ENCODE data around the gene EPB41. TPM values are rescaled to one million over a fixed set of nuclear protein-coding genes. Genes with fewer than 3 reads are reported as not detected.
"Not testable (repeated sequence)": the region's sequence is repeated elsewhere in the genome, so short reads cannot be mapped to it uniquely, and the experiment has no call there.

Gene EPB41
- total and polyA plus RNA-seq, 3 experiments from 2014 or later = 89.9 to 96.2 (median 93.6) TPM

DNA sequence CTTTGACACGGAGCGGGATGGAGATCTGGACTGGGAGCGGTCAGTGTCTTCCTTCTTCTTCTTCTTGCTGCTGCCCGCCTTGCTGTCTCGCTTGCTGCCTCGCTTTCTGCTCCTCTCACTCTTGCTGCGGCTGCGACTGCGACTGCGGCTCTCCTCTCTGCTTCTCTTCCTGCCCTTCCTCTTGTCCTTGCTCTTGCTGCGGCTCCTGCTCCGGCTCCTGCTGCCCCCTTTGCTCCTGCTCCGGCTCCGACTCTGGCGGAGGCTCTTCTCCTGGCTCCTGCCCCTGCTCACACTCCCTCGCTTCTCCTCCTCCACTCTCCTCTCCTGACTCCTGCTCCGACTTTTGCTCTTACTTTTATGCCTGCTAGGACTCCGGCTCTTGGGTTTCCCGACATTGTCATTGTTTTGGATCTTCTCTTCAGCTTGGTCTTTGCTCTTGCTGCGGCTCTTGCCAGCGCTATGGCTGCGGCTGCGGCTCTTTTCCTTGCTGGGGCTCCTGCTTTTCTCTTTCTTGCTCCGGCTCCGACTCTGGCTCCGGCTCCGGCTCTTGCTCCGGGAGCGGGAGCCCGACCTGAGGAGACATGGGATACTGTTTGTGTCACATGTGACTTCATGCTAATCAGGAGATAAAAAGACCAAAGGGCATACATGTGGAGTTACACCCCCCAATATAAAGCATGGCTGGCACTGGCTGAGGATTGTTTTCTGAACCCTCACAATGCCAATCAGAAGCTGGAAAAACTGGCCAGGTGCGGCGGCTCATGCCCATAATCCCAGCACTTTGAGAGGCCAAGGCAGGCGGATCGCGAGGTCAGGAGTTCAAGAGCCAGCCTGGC, 234.5 kb downstream of the EPB41 start:
- Histone ChIP-seq H3K27me3 (ENCODE audit: insufficient read depth, low read length, poor library complexity, severe bottlenecking) (no peaks in the 10 kb centered on the region), H3K4me1 (ENCODE audit: insufficient read depth, low read length) (no peaks in the 10 kb centered on the region), H3K36me3 (ENCODE audit: insufficient read depth, low read length) (peaks cover 64% of the 10 kb centered on the region), H3K9me3 (ENCODE audit: low read length) (no peaks in the 10 kb centered on the region), H3K4me3 (ENCODE audit: low read length) (no peak overlapping the region), H3K27ac (ENCODE audit: low read depth, low read length) (no peak overlapping the region)
- Mint-ChIP-seq H3K27ac (peak overlapping the region in 2 of 8 donors; percentile 9 to 11), H3K4me1 (peaks cover 0 to 7% (median 4%) of the 10 kb centered on the region in 3 donors), H3K36me3 (peaks cover 45 to 90% (median 49%) of the 10 kb centered on the region in 3 donors), H3K27me3 (no peaks in the 10 kb centered on the region), H3K4me3 (peak overlapping the region in 1 of 7 donors; percentile 18), H3K9me3 (no peaks in the 10 kb centered on the region)
- ChIA-PET POLR2A (no interaction called here), CTCF (interaction anchor here (0.7 kb wide), 1 partner anchor 26 kb away, joined by 3 read pairs; no protein-coding TSS in a partner anchor)
- DNase-seq = no peak

GRCh38 chr1:29150346-29150745, 236.0 kb downstream of the EPB41 start:
- Mint-ChIP-seq H3K36me3 (peaks cover 43 to 97% (median 48%) of the 10 kb centered on the region in 3 donors), H3K27ac (peak overlapping the region in 1 of 8 donors; percentile 50)
- H3K9me3 Mint-ChIP-seq; H3K4me1 ChIP-seq (ENCODE audit: insufficient read depth, low read length); CTCF ChIA-PET; DNase-seq; H3K4me3 Mint-ChIP-seq; H3K27me3 Mint-ChIP-seq; H3K4me3 ChIP-seq (ENCODE audit: low read length); POLR2A ChIA-PET; H3K4me1 Mint-ChIP-seq; H3K9me3 ChIP-seq (ENCODE audit: low read length); H3K27me3 ChIP-seq (ENCODE audit: insufficient read depth, low read length, poor library complexity, severe bottlenecking); H3K27ac ChIP-seq (ENCODE audit: low read depth, low read length): not testable (repeated sequence)
- peaks cover 79% of the 10 kb centered on the region for H3K36me3 ChIP-seq (ENCODE audit: insufficient read depth, low read length)

- Histone ChIP-seq H3K4me1 (ENCODE audit: insufficient read depth, low read length) (no peaks in the 10 kb centered on the region), H3K36me3 (ENCODE audit: insufficient read depth, low read length) (peaks cover 84% of the 10 kb centered on the region), H3K4me3 (ENCODE audit: low read length) (no peak overlapping the region), H3K27me3 (ENCODE audit: insufficient read depth, low read length, poor library complexity, severe bottlenecking) (no peaks in the 10 kb centered on the region), H3K9me3 (ENCODE audit: low read length) (no peaks in the 10 kb centered on the region), H3K27ac (ENCODE audit: low read depth, low read length) (no peak overlapping the region)
- H3K36me3 Mint-ChIP-seq = peaks cover 34 to 96% (median 40%) of the 10 kb centered on the region in 3 donors
- no peaks in the 10 kb centered on the region for H3K27me3 Mint-ChIP-seq
- ChIA-PET POLR2A (no interaction called here), CTCF (no interaction called here)
- H3K4me3 Mint-ChIP-seq = no peak overlapping the region
- no peak for DNase-seq
- peak overlapping the region in 2 of 8 donors; percentile 7 to 16 for H3K27ac Mint-ChIP-seq
- H3K9me3 Mint-ChIP-seq = no peaks in the 10 kb centered on the region
- peaks cover 4 to 6% (median 4%) of the 10 kb centered on the region in 3 donors for H3K4me1 Mint-ChIP-seq
These were observed 237.9 kb downstream of the EPB41 start for GRCh38 chr1:29152046-29152805.

DNA sequence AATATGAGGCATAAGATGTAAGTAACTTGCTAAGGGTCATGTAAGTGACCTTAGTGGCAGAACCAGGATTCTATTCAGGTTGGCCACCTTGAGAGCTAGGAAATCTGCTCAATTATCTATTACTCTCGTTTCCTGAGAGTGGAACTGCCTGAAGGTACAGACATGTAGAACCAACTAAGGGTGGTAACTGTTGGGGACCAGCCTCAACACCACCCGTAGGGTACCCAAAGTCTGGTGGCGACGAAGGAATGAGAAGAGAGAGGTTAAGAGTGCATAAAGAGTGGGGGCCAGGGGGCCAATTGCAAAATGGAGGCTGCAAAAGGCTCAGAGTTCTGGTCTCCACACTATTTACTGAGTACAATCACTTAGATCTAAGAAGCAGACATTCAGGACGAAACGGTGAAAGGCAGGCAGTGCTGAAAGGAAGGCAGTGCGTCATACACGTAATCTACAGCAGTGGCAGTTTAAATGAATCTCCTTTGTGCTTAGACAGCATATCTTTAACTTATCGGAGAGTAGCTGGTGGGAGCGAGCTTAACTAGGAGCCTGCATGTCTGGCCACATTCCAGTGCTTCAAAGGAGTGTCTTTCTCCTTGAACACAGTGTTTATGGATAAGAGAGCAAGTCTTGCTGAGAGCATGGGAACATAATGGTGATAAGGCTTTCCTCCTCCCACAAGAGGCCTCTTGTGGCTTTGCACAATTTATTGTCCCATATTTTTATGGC, 242.3 kb downstream of the EPB41 start:
- Histone ChIP-seq H3K4me1 (ENCODE audit: insufficient read depth, low read length) (peaks cover 1% of the 10 kb centered on the region), H3K4me3 (ENCODE audit: low read length) (no peak overlapping the region), H3K36me3 (ENCODE audit: insufficient read depth, low read length) (peaks cover 73% of the 10 kb centered on the region), H3K27ac (ENCODE audit: low read depth, low read length) (peak overlapping the region; percentile 79), H3K27me3 (ENCODE audit: insufficient read depth, low read length, poor library complexity, severe bottlenecking) (no peaks in the 10 kb centered on the region), H3K9me3 (ENCODE audit: low read length) (no peaks in the 10 kb centered on the region)
- POLR2A ChIA-PET = no interaction called here
- Mint-ChIP-seq H3K9me3 (no peaks in the 10 kb centered on the region), H3K4me1 (peaks cover 14 to 19% (median 16%) of the 10 kb centered on the region in 3 donors), H3K27me3 (no peaks in the 10 kb centered on the region), H3K27ac (peak overlapping the region in 1 of 8 donors; percentile 24), H3K36me3 (peaks cover under 1 to 88% (median 21%) of the 10 kb centered on the region in 3 donors), H3K4me3 (no peak overlapping the region)
- no peak for DNase-seq
- CTCF ChIA-PET = interaction anchor here (0.6 to 1.2 kb wide), 4 partner anchors 11 to 273 kb away, joined by 3 to 4 read pairs (median 4); no protein-coding TSS in a partner anchor

GRCh38 chr1:29157269-29157601, 242.9 kb downstream of the EPB41 start:
- no peaks in the 10 kb centered on the region for H3K9me3 Mint-ChIP-seq
- no peaks in the 10 kb centered on the region for H3K27me3 ChIP-seq (ENCODE audit: insufficient read depth, low read length, poor library complexity, severe bottlenecking)
- no peak overlapping the region for H3K4me3 ChIP-seq (ENCODE audit: low read length)
- DNase-seq = no peak
- ChIA-PET POLR2A (no interaction called here), CTCF (interaction anchor here (0.6 to 1.2 kb wide), 4 partner anchors 10 to 273 kb away, joined by 3 to 4 read pairs (median 4); no protein-coding TSS in a partner anchor)
- H3K36me3 Mint-ChIP-seq = peaks cover 0 to 87% (median 17%) of the 10 kb centered on the region in 3 donors
- H3K27ac Mint-ChIP-seq = peak overlapping the region in 1 of 8 donors; percentile 24
- H3K4me1 Mint-ChIP-seq = peaks cover 15 to 22% (median 20%) of the 10 kb centered on the region in 3 donors
- H3K36me3 ChIP-seq (ENCODE audit: insufficient read depth, low read length) = peaks cover 68% of the 10 kb centered on the region
- H3K4me1 ChIP-seq (ENCODE audit: insufficient read depth, low read length) = peaks cover 6% of the 10 kb centered on the region
- no peak overlapping the region for H3K4me3 Mint-ChIP-seq
- peak overlapping the region; percentile 79 for H3K27ac ChIP-seq (ENCODE audit: low read depth, low read length)
- no peaks in the 10 kb centered on the region for H3K9me3 ChIP-seq (ENCODE audit: low read length)
- H3K27me3 Mint-ChIP-seq = no peaks in the 10 kb centered on the region

GRCh38 chr1:29159773-29160172, 245.4 kb downstream of the EPB41 start:
- Histone ChIP-seq H3K27me3 (ENCODE audit: insufficient read depth, low read length, poor library complexity, severe bottlenecking) (no peaks in the 10 kb centered on the region), H3K27ac (ENCODE audit: low read depth, low read length) (no peak overlapping the region), H3K9me3 (ENCODE audit: low read length) (no peaks in the 10 kb centered on the region), H3K4me3 (ENCODE audit: low read length) (no peak overlapping the region), H3K4me1 (ENCODE audit: insufficient read depth, low read length) (peaks cover 16% of the 10 kb centered on the region), H3K36me3 (ENCODE audit: insufficient read depth, low read length) (peaks cover 44% of the 10 kb centered on the region)
- Mint-ChIP-seq H3K36me3 (peaks cover 0 to 82% (median 17%) of the 10 kb centered on the region in 3 donors), H3K27ac (no peak overlapping the region), H3K4me1 (peaks cover 35 to 47% (median 45%) of the 10 kb centered on the region in 3 donors), H3K4me3 (no peak overlapping the region), H3K9me3 (no peaks in the 10 kb centered on the region), H3K27me3 (no peaks in the 10 kb centered on the region)
- POLR2A ChIA-PET = no interaction called here
- CTCF ChIA-PET = no interaction called here
- DNase-seq = no peak

- peaks cover 39% of the 10 kb centered on the region for H3K36me3 ChIP-seq (ENCODE audit: insufficient read depth, low read length)
- Mint-ChIP-seq H3K27me3 (no peaks in the 10 kb centered on the region), H3K4me3 (no peak overlapping the region), H3K9me3 (no peaks in the 10 kb centered on the region), H3K27ac (peak overlapping the region in 1 of 8 donors; percentile 10), H3K4me1 (peaks cover 48 to 65% (median 60%) of the 10 kb centered on the region in 3 donors), H3K36me3 (peaks cover 0 to 84% (median 19%) of the 10 kb centered on the region in 3 donors)
- H3K27me3 ChIP-seq (ENCODE audit: insufficient read depth, low read length, poor library complexity, severe bottlenecking) = no peaks in the 10 kb centered on the region
- CTCF ChIA-PET = no interaction called here
- H3K4me1 ChIP-seq (ENCODE audit: insufficient read depth, low read length) = peaks cover 16% of the 10 kb centered on the region
- no peak for DNase-seq
- POLR2A ChIA-PET = no interaction called here
- no peak overlapping the region for H3K27ac ChIP-seq (ENCODE audit: low read depth, low read length)
- no peak overlapping the region for H3K4me3 ChIP-seq (ENCODE audit: low read length)
- H3K9me3 ChIP-seq (ENCODE audit: low read length) = no peaks in the 10 kb centered on the region
These were observed 247.7 kb downstream of the EPB41 start for GRCh38 chr1:29162025-29162424.

All from CD8-positive, alpha-beta memory T cell (primary cell).